HepG2 (cell line): Measurements from ENCODE around the gene TRIM8. TPM values are rescaled to one million over a fixed set of nuclear protein-coding genes. Genes with fewer than 3 reads are reported as not detected.
A peak's percentile ranks its signal among the peaks of the same experiment; 100 is the strongest.

Experiments used
- ATAC-seq: fragments of 200-7000 bp; cut with Tn5 transposase; 3 replicates; pipeline ENCODE4 v1.9.1; 2020; ENCODE audit warnings: mild to moderate bottlenecking, moderate library complexity
- BruUV-seq: library from RNA; stranded (reverse); fragments of 400-500 nt; replicated peaks from 2 replicates; lab custom pipeline; 2021; lab: Mats Ljungman, UMichigan
- CTCF ChIA-PET: fragments of 300-600 bp; formaldehyde crosslinking; extraction: SDS; loops from one replicate; lab custom pipeline; 2021; ENCODE audit warnings: low total read pairs, inconsistent platforms, low intra/inter-chr PET ratio; lab: Yijun Ruan, JAX
- POLR2A ChIA-PET: fragments of 350-600 bp; sonication (Branson Sonifier 250); formaldehyde crosslinking; loops from one replicate; lab custom pipeline; 2020; ENCODE audit warnings: antibody characterized with exemption, inconsistent platforms; lab: Yijun Ruan, JAX
- DNase-seq: peaks from one replicate; pipeline ENCODE4 v3.0.0-alpha.2; 2015; ENCODE audit warnings: low spot score
- FAIRE-seq: peaks from 3 replicates; lab custom pipeline; 2011; peaks lifted over from hg19 to GRCh38; lab: Jason Lieb, UNC
- H2AFZ ChIP-seq: one replicate; pipeline ENCODE4 v1.6.1; 2011; ENCODE audit warnings: low read length, inconsistent platforms
- H3K27ac ChIP-seq: fragments of 300-600 bp; 3 replicates; pipeline ENCODE4 v1.8.0; 2011; ENCODE audit warnings: mixed run types, mild to moderate bottlenecking, mixed read lengths, low read length, inconsistent platforms; ENCODE audit not compliant: insufficient read depth; ENCODE audit errors: extremely low read length
- H3K27me3 ChIP-seq, 2 experiments: fragments of 200-600 bp in 1 of 2; 2 replicates in 1 of 2; 3 replicates in 1 of 2; pipeline versions ENCODE4 v1.6.0 to v1.8.0; 2011; ENCODE audit warnings: low read length in 2 of 2, mild to moderate bottlenecking in 2 of 2, moderate library complexity in 2 of 2, inconsistent platforms in 1 of 2; ENCODE audit not compliant: insufficient read depth in 2 of 2, control insufficient read depth in 1 of 2
- H3K36me3 ChIP-seq, 2 experiments: fragments of 200-600 bp in 1 of 2; replicated peaks in 1 of 2; 2 replicates in 1 of 2; 3 replicates in 1 of 2; pipeline versions ENCODE4 v1.5.1 to v1.8.0; 2011; ENCODE audit warnings: low read length in 2 of 2, inconsistent platforms in 1 of 2; ENCODE audit not compliant: insufficient read depth in 2 of 2, control insufficient read depth in 1 of 2
- H3K4me1 ChIP-seq: 2 replicates; pipeline ENCODE4 v1.5.1; 2012; ENCODE audit warnings: low read length, inconsistent platforms; ENCODE audit not compliant: insufficient read depth
- H3K4me2 ChIP-seq: 2 replicates; pipeline ENCODE4 v1.6.0; 2011; ENCODE audit warnings: low read depth, low read length, inconsistent platforms
- H3K4me3 ChIP-seq, 3 experiments: fragments of 200-600 bp in 1 of 3; sonication (generic), shearing (Covaris generic) in 1 of 3; replicated peaks in 1 of 3; 2 replicates each; pipeline ENCODE4 v1.5.1; 2011 to 2016; ENCODE audit warnings: low read length in 3 of 3, inconsistent platforms in 2 of 3, low read depth in 2 of 3, mild to moderate bottlenecking in 2 of 3, control low read depth in 1 of 3, mixed read lengths in 1 of 3; ENCODE audit not compliant: insufficient read depth in 1 of 3
- H3K79me2 ChIP-seq: one replicate; pipeline ENCODE4 v1.6.1; 2011; ENCODE audit warnings: low read length, inconsistent platforms; ENCODE audit not compliant: insufficient read depth
- H3K9ac ChIP-seq: 2 replicates; pipeline ENCODE4 v1.6.0; 2011; ENCODE audit warnings: mild to moderate bottlenecking, low read depth, low read length, inconsistent platforms; ENCODE audit not compliant: insufficient read depth
- H3K9me3 ChIP-seq: 2 replicates; pipeline ENCODE4 v1.5.1; 2012; ENCODE audit warnings: mild to moderate bottlenecking, low read length
- H4K20me1 ChIP-seq: 2 replicates; pipeline ENCODE4 v1.6.0; 2011; ENCODE audit warnings: inconsistent platforms, mild to moderate bottlenecking, low read length, moderate library complexity; ENCODE audit not compliant: insufficient read depth
- BRD4 ChIP-seq: sonication (generic); formaldehyde crosslinking; IDR thresholded peaks from 2 replicates; pipeline ENCODE4 v1.4.0; 2020; ENCODE audit warnings: missing genetic modification reagents
- MBD4 ChIP-seq: IDR thresholded peaks from 2 replicates; pipeline ENCODE4 v1.6.1; 2012; ENCODE audit warnings: low read length, inconsistent platforms, borderline replicate concordance
- MED1 ChIP-seq: sonication (generic); formaldehyde crosslinking; IDR thresholded peaks from 2 replicates; pipeline ENCODE4 v1.4.0; 2020; ENCODE audit warnings: missing genetic modification reagents
- MIER2 ChIP-seq: IDR thresholded peaks from 2 replicates; pipeline ENCODE4 v1.6.1; 2016; ENCODE audit warnings: missing biosample characterization, missing genetic modification reagents
- PPARG ChIP-seq: conservative IDR thresholded peaks from 2 replicates; pipeline ENCODE4 v1.6.1; 2016; ENCODE audit warnings: missing biosample characterization, missing genetic modification reagents
- SRY ChIP-seq: sonication (generic); formaldehyde crosslinking; IDR thresholded peaks from 2 replicates; pipeline ENCODE4 v1.8.0; 2022; ENCODE audit warnings: mild to moderate bottlenecking, missing genetic modification reagents
- YEATS2 ChIP-seq: sonication (generic); formaldehyde crosslinking; IDR thresholded peaks from 2 replicates; pipeline ENCODE4 v1.4.0; 2020; ENCODE audit warnings: missing genetic modification reagents, borderline replicate concordance
- ZBTB10 ChIP-seq: sonication (generic); formaldehyde crosslinking; IDR thresholded peaks from 2 replicates; pipeline ENCODE4 v1.4.0; 2020; ENCODE audit warnings: missing genetic modification reagents, borderline replicate concordance
- ZEB1 ChIP-seq: IDR thresholded peaks from 2 replicates; pipeline ENCODE4 v1.6.1; 2012; ENCODE audit warnings: mild to moderate bottlenecking, low read depth, inconsistent platforms; ENCODE audit not compliant: insufficient replicate concordance
- WGBS: methylation state at CpG from one replicate; pipeline ENCODE4 v1.1.6; 2017; ENCODE audit warnings: low lambda C conversion rate; 5-methylcytosine and 5-hydroxymethylcytosine counted together
- in situ Hi-C: cut with HindIII; loops from 2 replicates; pipeline ENCODE4 v1.10.0; 2017; ENCODE audit warnings: low pct_unique_long_range_greater_than_20kb; ENCODE audit not compliant: extremely low pct_ligation_motif_present
- intact Hi-C: fragments of 100-400 bp; cut with micrococcal nuclease; formaldehyde crosslinking; loops from one replicate; pipeline ENCODE4 v1.10.0; 2022; ENCODE audit not compliant: unreplicated experiment
- polyA plus RNA-seq, 8 experiments: library from polyadenylated mRNA; depleted of rRNA in 3 of 8; stranded (reverse) in 7 of 8; unstranded in 1 of 8; fragments of >200 nt; fragmentation: Illumina TruSeq in 4 of 8; extraction: Trizol in 4 of 8; gene quantifications; 2 replicates each; pipeline versions ENCODE4 v1.2.1 to v1.2.3, GENCODE V29; 2011 to 2016; ENCODE audit warnings: low read depth in 4 of 8, missing spikeins in 1 of 8, mixed read lengths in 1 of 8; ENCODE audit not compliant: insufficient read depth in 1 of 8
- total RNA-seq, 5 experiments: library from RNA; depleted of rRNA; stranded (reverse); fragments of >200 nt; fragmentation: Illumina TruSeq; extraction: Trizol; gene quantifications; 2 replicates each; pipeline ENCODE4 v1.2.3, GENCODE V29; 2016; ENCODE audit warnings: low read depth in 1 of 5
- TF ChIP-seq, protein P1 (sequence below): sonication (generic); formaldehyde crosslinking; IDR thresholded peaks from 2 replicates; pipeline ENCODE4 v1.5.0; 2020; ENCODE audit warnings: mild to moderate bottlenecking, missing genetic modification reagents, borderline replicate concordance

The TRIM8 gene
- total and polyA plus RNA-seq, 2 of the 13 experiments (the other 11 are each of a cell fraction or from before 2014, with no cell fraction given): 38.9 to 66.5 TPM

- TF ChIP-seq PPARG: no peak
- peak; percentile 44; the same call in 1 of the 2 replicates for TF ChIP-seq MIER2 (CRISPR knock-in tag)
- no peak for TF ChIP-seq SRY (CRISPR knock-in tag)
- peak; percentile 17; the same call in 1 of the 2 replicates for TF ChIP-seq YEATS2 (CRISPR knock-in tag)
Observed at GRCh38 chr10:102596506-102596971, 47.7 kb upstream of the TRIM8 start (continued).

GRCh38 chr10:102597131-102597991 is 46.9 kb upstream of the TRIM8 start:
- DNase-seq: peak; percentile 83
- H3K9ac ChIP-seq: peak overlapping the region; percentile 72
- peak; percentile 61 for ATAC-seq
- POLR2A ChIA-PET: interaction anchor here (0.7 to 5.6 kb wide), 14 partner anchors 10 to 177 kb away, joined by 3 to 68 read pairs (median 6); partner anchors contain the start of genes ACTR1A, FBXL15, SUFU and TRIM8
- no peaks in the 10 kb centered on the region for H3K27me3 ChIP-seq
- CTCF ChIA-PET: interaction anchor here (0.8 to 2.3 kb wide), 3 partner anchors 14 to 93 kb away, joined by 3 to 7 read pairs (median 3); partner anchors contain the start of genes SUFU and TRIM8
- FAIRE-seq: peak; percentile 94
- H3K36me3 ChIP-seq: peaks cover 0 to 1% of the 10 kb centered on the region in 2 experiments; a peak in 1 of 5 replicates
- intact Hi-C loops: loop anchor here (2.0 kb wide), 2 partner anchors 45 to 95 kb away; partner anchors contain the start of genes ACTR1A and SUFU
- H4K20me1 ChIP-seq: no peaks in the 10 kb centered on the region
- H3K9me3 ChIP-seq: no peaks in the 10 kb centered on the region
- H3K27ac ChIP-seq: peak overlapping the region; percentile 95
- WGBS: 25% methylated on average over 16 of the region's 16 CpGs
- H3K4me2 ChIP-seq: peak overlapping the region; percentile 78
- peaks cover 5% of the 10 kb centered on the region for H3K79me2 ChIP-seq
- H3K4me3 ChIP-seq: peak overlapping the region in 1 of 3 experiments; percentile 47; a peak in 3 of 6 replicates
- H2AFZ ChIP-seq: no peak overlapping the region
- H3K4me1 ChIP-seq: peaks cover 86% of the 10 kb centered on the region
- in situ Hi-C loops: no loop called here
- no TSS peak for BruUV-seq
- TF ChIP-seq ZEB1: peak; percentile 52
- TF ChIP-seq ZBTB10 (CRISPR knock-in tag): no peak
- TF ChIP-seq BRD4 (CRISPR knock-in tag): peak; percentile 83; the same call in 1 of the 2 replicates
- TF ChIP-seq, protein P1, sequence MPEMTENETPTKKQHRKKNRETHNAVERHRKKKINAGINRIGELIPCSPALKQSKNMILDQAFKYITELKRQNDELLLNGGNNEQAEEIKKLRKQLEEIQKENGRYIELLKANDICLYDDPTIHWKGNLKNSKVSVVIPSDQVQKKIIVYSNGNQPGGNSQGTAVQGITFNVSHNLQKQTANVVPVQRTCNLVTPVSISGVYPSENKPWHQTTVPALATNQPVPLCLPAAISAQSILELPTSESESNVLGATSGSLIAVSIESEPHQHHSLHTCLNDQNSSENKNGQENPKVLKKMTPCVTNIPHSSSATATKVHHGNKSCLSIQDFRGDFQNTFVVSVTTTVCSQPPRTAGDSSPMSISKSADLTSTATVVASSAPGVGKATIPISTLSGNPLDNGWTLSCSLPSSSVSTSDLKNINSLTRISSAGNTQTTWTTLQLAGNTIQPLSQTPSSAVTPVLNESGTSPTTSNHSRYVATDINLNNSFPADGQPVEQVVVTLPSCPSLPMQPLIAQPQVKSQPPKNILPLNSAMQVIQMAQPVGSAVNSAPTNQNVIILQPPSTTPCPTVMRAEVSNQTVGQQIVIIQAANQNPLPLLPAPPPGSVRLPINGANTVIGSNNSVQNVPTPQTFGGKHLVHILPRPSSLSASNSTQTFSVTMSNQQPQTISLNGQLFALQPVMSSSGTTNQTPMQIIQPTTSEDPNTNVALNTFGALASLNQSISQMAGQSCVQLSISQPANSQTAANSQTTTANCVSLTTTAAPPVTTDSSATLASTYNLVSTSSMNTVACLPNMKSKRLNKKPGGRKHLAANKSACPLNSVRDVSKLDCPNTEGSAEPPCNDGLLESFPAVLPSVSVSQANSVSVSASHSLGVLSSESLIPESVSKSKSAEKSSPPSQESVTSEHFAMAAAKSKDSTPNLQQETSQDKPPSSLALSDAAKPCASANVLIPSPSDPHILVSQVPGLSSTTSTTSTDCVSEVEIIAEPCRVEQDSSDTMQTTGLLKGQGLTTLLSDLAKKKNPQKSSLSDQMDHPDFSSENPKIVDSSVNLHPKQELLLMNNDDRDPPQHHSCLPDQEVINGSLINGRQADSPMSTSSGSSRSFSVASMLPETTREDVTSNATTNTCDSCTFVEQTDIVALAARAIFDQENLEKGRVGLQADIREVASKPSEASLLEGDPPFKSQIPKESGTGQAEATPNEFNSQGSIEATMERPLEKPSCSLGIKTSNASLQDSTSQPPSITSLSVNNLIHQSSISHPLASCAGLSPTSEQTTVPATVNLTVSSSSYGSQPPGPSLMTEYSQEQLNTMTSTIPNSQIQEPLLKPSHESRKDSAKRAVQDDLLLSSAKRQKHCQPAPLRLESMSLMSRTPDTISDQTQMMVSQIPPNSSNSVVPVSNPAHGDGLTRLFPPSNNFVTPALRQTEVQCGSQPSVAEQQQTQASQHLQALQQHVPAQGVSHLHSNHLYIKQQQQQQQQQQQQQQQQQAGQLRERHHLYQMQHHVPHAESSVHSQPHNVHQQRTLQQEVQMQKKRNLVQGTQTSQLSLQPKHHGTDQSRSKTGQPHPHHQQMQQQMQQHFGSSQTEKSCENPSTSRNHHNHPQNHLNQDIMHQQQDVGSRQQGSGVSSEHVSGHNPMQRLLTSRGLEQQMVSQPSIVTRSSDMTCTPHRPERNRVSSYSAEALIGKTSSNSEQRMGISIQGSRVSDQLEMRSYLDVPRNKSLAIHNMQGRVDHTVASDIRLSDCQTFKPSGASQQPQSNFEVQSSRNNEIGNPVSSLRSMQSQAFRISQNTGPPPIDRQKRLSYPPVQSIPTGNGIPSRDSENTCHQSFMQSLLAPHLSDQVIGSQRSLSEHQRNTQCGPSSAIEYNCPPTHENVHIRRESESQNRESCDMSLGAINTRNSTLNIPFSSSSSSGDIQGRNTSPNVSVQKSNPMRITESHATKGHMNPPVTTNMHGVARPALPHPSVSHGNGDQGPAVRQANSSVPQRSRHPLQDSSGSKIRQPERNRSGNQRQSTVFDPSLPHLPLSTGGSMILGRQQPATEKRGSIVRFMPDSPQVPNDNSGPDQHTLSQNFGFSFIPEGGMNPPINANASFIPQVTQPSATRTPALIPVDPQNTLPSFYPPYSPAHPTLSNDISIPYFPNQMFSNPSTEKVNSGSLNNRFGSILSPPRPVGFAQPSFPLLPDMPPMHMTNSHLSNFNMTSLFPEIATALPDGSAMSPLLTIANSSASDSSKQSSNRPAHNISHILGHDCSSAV (CRISPR knock-in tag): no peak
- TF ChIP-seq MED1 (CRISPR knock-in tag): peak; percentile 94
- no peak for TF ChIP-seq MBD4
